ENCODE measurements around the gene C4A.
"Not testable (repeated sequence)": the region's sequence is repeated elsewhere in the genome, so short reads cannot be mapped to it uniquely, and the experiment has no call there.

DNA sequence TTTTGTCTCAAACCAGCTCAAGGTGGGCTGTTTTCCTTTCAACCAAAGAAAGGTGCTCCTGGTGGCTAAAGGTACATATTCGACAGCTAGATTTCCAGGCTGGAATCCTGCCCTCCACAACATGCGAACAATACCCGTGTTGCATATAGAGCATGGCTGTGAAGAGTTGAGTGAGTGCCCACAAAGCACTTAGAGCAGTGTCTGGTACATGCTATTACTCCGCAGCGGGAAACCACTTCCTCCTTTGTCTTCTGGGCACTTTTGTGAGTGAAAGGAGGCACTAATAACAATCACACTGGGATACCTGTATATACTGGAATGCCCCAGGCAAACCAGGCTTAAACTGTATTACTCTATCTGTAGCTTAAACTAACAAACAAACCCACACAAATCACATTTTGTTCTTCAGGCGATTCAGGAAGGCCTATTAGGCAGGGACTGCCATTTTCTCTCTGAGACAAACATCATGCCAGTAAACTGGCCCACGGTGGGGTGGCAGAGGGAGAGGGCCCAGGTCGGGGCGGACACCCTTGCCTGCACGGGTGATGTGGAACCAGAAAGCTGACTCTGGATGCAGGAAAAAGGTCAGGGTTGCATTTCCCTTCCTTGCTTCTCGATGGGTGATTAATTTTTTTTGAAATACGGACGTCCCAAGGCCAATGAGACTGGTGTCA, 23.1 kb downstream of the C4A start:
- not testable (repeated sequence) for TF ChIP-seq POLR2AphosphoS5, POLR2A, EP300 (IDR thresholded peaks at IDR 0.05)
- TF ChIP-seq, protein P1, sequence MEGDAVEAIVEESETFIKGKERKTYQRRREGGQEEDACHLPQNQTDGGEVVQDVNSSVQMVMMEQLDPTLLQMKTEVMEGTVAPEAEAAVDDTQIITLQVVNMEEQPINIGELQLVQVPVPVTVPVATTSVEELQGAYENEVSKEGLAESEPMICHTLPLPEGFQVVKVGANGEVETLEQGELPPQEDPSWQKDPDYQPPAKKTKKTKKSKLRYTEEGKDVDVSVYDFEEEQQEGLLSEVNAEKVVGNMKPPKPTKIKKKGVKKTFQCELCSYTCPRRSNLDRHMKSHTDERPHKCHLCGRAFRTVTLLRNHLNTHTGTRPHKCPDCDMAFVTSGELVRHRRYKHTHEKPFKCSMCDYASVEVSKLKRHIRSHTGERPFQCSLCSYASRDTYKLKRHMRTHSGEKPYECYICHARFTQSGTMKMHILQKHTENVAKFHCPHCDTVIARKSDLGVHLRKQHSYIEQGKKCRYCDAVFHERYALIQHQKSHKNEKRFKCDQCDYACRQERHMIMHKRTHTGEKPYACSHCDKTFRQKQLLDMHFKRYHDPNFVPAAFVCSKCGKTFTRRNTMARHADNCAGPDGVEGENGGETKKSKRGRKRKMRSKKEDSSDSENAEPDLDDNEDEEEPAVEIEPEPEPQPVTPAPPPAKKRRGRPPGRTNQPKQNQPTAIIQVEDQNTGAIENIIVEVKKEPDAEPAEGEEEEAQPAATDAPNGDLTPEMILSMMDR (IDR thresholded peaks at IDR 0.05), result not testable (repeated sequence)
